Activated CD8-positive, alpha-beta memory T cell treated with anti-CD3 and anti-CD28 coated beads, Interleukin-2, amount 50 U/mL, for 48 hours (primary cell): ENCODE measurements around the gene LGALS9C.
"Not testable (repeated sequence)": the region's sequence is repeated elsewhere in the genome, so short reads cannot be mapped to it uniquely, and the experiment has no call there.

Experiments
- DNase-seq: peaks from one replicate; pipeline ENCODE4 v3.0.0-alpha.2; 2020

LGALS9C gene

DNA sequence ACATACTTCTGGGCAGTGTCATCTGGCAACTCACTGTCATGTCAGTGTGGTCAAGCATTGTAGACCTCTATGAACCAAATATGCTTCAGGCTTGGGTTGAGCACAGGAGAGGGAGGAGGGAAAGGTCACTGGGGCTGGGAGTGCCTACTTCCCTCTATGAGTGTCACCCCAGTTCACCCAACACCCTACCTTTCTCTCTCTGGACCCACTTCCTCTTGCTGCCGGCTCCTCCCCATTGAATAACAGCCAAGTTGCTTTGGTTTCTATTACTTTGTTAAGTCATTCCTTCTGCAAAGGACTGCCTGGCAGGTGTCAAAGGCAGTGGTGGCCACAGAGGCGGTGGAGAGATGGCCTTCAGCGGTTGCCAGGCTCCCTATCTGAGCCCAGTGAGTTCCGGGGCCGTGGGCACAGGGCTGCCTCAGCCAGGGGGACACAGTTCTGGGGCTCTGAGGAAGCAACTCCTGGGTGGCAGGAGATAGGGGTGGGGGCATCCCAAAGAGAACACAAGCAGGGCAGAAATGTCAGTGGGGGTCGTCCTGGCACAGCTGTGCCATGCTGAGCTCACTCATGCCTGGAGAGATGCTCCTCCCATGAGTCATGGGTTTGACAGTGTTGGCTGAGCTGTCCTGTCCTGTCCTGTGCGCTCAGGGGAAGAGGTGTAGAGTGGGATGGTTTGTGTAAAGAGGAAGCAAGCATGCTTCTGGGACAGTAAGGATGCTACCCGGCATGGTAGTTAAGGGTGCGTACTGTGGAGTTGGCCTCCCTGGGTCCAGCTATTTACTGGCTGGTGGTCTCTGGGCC is at the start of gene LGALS9C:
LGALS9C (plus strand) TSS at position 282 of the 801 bp plus-strand sequence; CDS start at position 348, 66 bp downstream.
- not testable (repeated sequence) for DNase-seq

DNA sequence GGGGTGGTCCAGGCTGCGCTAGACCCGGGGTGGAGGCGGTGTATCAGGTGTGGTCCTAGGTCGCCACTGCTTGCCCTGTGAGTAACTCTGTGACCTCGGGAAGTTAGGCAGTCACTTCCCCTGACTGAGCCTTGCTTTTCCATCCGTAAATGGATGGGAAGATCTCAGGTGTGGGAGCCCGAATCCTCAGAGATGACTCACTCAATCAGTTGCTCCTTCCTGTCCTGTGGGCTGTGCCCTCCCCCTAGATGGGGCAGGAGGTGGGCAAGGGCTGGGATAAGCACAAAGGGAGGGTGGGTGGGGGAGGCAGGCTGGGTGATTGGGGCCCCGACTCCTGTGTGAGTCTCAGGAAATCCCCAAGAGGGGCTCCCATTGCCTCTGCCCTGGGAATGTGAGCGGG is 44.4 kb upstream of the LGALS9C start:
- not testable (repeated sequence) for DNase-seq

- DNase-seq = not testable (repeated sequence)
These were observed 37.1 kb upstream of the LGALS9C start for GRCh38 chr17:18439465-18439870.

GRCh38 chr17:18442093-18442492 is 34.5 kb upstream of the LGALS9C start:
- not testable (repeated sequence) for DNase-seq

- DNase-seq = not testable (repeated sequence)
These were observed 34.1 kb upstream of the LGALS9C start for GRCh38 chr17:18442532-18442931.

- DNase-seq = not testable (repeated sequence)
These were observed 28.9 kb upstream of the LGALS9C start for GRCh38 chr17:18447476-18448205.

DNA sequence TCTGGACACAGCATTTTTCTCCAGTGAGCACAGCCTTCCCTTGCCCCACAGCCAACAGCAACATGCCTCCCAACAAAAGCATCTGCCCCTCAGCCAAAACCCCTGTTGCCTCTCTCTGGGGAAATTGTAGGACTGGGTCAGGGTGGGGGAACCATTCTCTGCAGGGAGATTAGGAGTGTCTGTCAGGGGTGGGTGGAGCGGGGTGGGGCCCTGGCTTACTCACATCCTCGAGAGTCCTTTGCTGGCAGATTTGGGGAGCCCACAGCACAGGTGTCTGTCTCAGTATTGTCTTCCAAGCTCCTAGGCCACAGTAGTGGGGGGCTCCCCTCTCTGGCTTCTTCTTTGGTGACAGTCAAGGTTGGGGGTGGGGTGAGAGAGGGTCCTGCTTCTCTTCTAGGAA is 28.3 kb upstream of the LGALS9C start:
- DNase-seq = not testable (repeated sequence)

GRCh38 chr17:18449833-18450232 is 26.8 kb upstream of the LGALS9C start:
- DNase-seq = not testable (repeated sequence)

DNA sequence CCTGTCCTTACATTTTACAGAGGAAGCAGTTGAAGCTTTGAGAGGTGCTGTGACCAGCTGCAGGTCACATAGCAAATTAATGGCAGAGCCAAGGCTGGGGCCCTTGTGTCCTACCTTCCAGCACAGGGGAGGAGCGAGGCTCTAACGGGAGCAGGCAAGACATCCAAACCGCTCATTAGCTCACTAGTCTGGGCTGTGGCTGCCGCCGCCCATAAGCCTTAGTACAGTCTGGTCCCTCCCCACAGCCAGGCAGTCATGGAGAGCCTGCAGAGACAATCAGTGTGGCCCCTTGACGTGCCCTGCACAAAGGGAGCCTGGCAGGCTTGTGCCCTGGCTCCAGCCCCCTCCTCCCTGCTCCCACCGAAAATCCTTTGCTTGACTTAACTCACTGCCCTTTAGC is 25.6 kb upstream of the LGALS9C start:
- not testable (repeated sequence) for DNase-seq

GRCh38 chr17:18451969-18452368 is 24.6 kb upstream of the LGALS9C start:
- not testable (repeated sequence) for DNase-seq

GRCh38 chr17:18459035-18459434 is 17.6 kb upstream of the LGALS9C start:
- DNase-seq = not testable (repeated sequence)

DNA sequence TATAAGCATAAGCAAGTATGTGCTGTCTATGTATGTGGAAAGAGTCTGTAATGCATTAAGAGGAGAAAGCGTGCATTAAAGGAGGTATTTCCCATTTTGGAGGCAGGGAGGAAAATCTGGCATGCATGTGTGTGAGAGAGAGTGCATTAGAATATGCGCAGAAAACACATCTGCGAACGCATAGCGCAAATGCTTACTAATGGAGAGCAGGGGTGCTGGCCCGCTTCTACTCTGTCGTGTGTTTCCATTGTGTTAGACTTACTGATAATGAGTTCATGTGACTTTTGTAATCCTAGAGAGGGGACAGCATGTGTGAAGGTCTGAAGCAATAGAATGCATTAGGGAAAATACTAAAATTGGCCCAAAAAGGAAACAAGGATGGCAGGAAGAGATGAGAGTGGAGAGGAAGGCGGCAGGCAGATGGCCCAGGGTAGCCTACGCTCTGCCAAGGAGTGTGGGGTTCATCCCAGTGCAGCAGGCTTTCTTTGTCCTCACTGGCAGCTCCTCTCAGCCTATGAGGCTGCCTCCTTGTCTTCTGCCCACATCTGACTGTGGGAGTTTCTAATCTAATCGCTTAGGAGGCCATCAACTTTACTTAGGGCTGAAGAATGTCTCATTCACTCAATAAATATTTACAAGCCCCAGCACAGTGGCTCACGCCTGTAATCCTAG is 12.6 kb upstream of the LGALS9C start:
- not testable (repeated sequence) for DNase-seq

GRCh38 chr17:18466250-18466983 is 10.2 kb upstream of the LGALS9C start:
- not testable (repeated sequence) for DNase-seq

DNA sequence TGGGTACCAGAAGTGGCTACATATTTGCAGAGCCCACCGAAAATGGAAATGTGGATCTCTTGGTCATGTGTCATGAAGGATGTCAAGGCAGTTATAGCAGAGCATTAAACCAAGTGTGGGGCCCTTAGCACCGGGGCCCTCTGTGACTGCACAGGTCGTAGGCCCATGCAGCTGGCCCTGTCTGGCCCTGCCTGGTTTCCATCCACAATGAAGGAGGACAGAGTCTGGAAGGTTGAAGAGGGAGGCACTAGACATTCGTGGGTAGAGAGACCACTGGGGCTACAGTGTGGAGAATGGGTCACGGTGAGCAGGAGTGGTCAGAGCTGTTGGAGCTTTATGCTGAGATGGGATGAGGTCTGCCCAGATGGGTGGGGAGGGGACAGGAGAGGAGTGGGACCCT is 9.6 kb upstream of the LGALS9C start:
- DNase-seq = not testable (repeated sequence)

- DNase-seq = not testable (repeated sequence)
These were observed 8.0 kb upstream of the LGALS9C start for GRCh38 chr17:18468472-18469171.

DNA sequence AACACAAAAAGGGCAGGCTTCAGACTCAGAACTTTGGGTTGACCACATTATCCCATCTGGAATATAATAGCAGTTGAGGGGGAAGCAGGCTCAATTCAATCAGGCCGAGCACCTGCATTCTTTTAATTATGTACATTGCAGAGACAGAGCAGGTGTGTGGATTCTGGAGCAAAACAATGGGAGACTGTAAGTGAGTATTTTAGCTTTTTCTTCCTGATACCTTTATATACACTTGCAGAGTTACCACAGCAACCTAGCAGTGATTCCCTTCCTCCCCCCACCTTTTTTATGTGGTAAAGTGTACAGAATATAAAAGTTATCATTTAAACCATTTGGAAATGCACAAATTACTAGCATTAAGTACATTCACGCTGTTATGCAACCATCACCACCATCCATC is 6.8 kb upstream of the LGALS9C start:
- not testable (repeated sequence) for DNase-seq

- not testable (repeated sequence) for DNase-seq
These were observed 6.2 kb upstream of the LGALS9C start for GRCh38 chr17:18470345-18470930.

DNA sequence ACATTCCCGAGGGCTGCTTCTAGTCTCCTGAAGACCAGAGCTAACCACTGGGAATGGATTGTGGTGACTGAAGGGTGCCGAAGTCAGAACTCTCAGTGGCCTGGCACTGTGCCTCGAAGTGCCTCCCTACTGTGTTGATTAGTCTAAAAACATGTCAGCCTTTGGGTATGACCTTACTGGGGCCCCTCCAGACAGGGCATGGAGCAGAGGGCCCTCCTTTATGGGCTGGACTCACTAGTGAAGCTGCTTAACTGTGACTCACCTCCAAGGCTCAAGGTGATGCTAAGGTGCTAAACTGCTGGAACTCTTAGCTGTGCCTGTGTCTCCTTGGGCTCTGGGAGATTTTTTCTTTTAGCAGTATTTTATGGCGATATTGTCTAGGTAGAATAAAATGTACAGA is 2.6 kb upstream of the LGALS9C start:
- DNase-seq = not testable (repeated sequence)

DNA sequence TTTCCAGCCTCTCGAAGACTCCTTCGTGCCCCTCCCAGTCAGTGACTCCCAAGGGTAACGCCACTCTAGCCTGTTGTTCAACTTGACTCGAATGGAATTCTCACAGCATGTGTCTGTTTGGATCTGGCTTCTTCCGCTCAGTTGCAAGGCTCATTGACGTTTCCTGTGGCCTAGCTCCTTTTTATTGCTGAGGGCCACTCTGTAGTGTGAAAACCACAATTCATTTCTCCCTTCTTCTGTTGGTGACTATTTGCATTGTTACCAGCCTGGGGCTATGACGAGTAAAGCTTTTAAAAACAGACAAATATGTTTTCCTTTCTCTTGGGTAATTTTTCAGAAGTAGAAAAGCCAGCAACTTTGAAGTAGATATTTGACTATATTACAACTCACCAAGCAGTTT is 1.8 kb upstream of the LGALS9C start:
- not testable (repeated sequence) for DNase-seq

GRCh38 chr17:18477367-18477766 is 778 bp downstream of the LGALS9C start:
- DNase-seq = not testable (repeated sequence)

GRCh38 chr17:18478362-18478761 is 1.8 kb downstream of the LGALS9C start:
- not testable (repeated sequence) for DNase-seq
